ENCODE results near the gene C3orf52.
"Not testable (repeated sequence)": the region's sequence is repeated elsewhere in the genome, so short reads cannot be mapped to it uniquely, and the experiment has no call there.

Gene C3orf52

GRCh38 chr3:112047264-112047663, 38.9 kb upstream of the C3orf52 start:
- peak; percentile 10 for DNase-seq (ENCODE audit: low read depth)
- no peak for TF ChIP-seq CTCF (IDR thresholded peaks at IDR 0.05; ENCODE audit: insufficient read depth, low read depth, low read length, missing control alignments)
- no peak overlapping the region for H3K4me3 ChIP-seq (ENCODE audit: low read depth, low read length)

GRCh38 chr3:112048911-112049310, 37.3 kb upstream of the C3orf52 start:
- no peak for DNase-seq (ENCODE audit: low read depth)
- H3K4me3 ChIP-seq (ENCODE audit: low read depth, low read length) = no peak overlapping the region
- no peak for TF ChIP-seq CTCF (IDR thresholded peaks at IDR 0.05; ENCODE audit: insufficient read depth, low read depth, low read length, missing control alignments)

GRCh38 chr3:112053229-112053628, 33.0 kb upstream of the C3orf52 start:
- DNase-seq (ENCODE audit: low read depth) = no peak
- H3K4me3 ChIP-seq (ENCODE audit: low read depth, low read length) = no peak overlapping the region
- TF ChIP-seq CTCF (IDR thresholded peaks at IDR 0.05; ENCODE audit: insufficient read depth, low read depth, low read length, missing control alignments) = no peak

GRCh38 chr3:112056451-112056929, 29.7 kb upstream of the C3orf52 start:
- no peak overlapping the region for H3K4me3 ChIP-seq (ENCODE audit: low read depth, low read length)
- no peak for DNase-seq (ENCODE audit: low read depth)
- TF ChIP-seq CTCF (IDR thresholded peaks at IDR 0.05; ENCODE audit: insufficient read depth, low read depth, low read length, missing control alignments) = no peak

- no peak overlapping the region for H3K4me3 ChIP-seq (ENCODE audit: low read depth, low read length)
- TF ChIP-seq CTCF (IDR thresholded peaks at IDR 0.05; ENCODE audit: insufficient read depth, low read depth, low read length, missing control alignments) = no peak
- no peak for DNase-seq (ENCODE audit: low read depth)
Observed at GRCh38 chr3:112059497-112059896, 26.7 kb upstream of the C3orf52 start.

- H3K4me3 ChIP-seq (ENCODE audit: low read depth, low read length) = no peak overlapping the region
- no peak for DNase-seq (ENCODE audit: low read depth)
- no peak for TF ChIP-seq CTCF (IDR thresholded peaks at IDR 0.05; ENCODE audit: insufficient read depth, low read depth, low read length, missing control alignments)
Observed at GRCh38 chr3:112061152-112061551, 25.0 kb upstream of the C3orf52 start.

- H3K4me3 ChIP-seq (ENCODE audit: low read depth, low read length); DNase-seq (ENCODE audit: low read depth): not testable (repeated sequence)
Observed at GRCh38 chr3:112072387-112073060, 13.7 kb upstream of the C3orf52 start.

Measured in GM12865 (cell line).